Activated CD8-positive, alpha-beta T cell treated with anti-CD3 and anti-CD28 coated beads, Interleukin-2, amount 10 ng/mL, durations not matched to agents 7 days and 5 days (primary cell): Measurements from ENCODE around the gene CASP9. TPM values are rescaled to one million over a fixed set of nuclear protein-coding genes. Genes with fewer than 3 reads are reported as not detected.

Experiments used
- ATAC-seq: fragments of 150-1000 bp; cut with Tn5 transposase; one replicate; pipeline ENCODE4 v1.10.0; 2021; ENCODE audit warnings: moderate library complexity
- CTCF ChIA-PET: fragments of 350-600 bp; sonication (Branson Sonifier 250); formaldehyde crosslinking; loops from one replicate; lab custom pipeline; 2021; ENCODE audit warnings: antibody characterized with exemption; lab: Charles Lee
- POLR2A ChIA-PET: fragments of 350-600 bp; sonication (Branson Sonifier 250); formaldehyde crosslinking; loops from one replicate; lab custom pipeline; 2021; ENCODE audit warnings: antibody characterized with exemption; lab: Charles Lee
- DNase-seq: peaks from one replicate; pipeline ENCODE4 v3.0.0-alpha.2; 2020
- H3K27ac Mint-ChIP-seq: one replicate; pipeline ENCODE4 v1.8.0; 2021; ENCODE audit warnings: mild to moderate bottlenecking, mixed read lengths
- H3K27me3 Mint-ChIP-seq: one replicate; pipeline ENCODE4 v1.8.0; 2021; ENCODE audit warnings: low read depth, mixed read lengths
- H3K36me3 Mint-ChIP-seq: one replicate; pipeline ENCODE4 v1.8.0; 2021; ENCODE audit warnings: low read depth, mixed read lengths
- H3K4me1 Mint-ChIP-seq: one replicate; pipeline ENCODE4 v1.8.0; 2021; ENCODE audit warnings: low read depth, mixed read lengths
- H3K4me3 Mint-ChIP-seq: one replicate; pipeline ENCODE4 v1.8.0; 2021; ENCODE audit warnings: mild to moderate bottlenecking, mixed read lengths
- H3K9me3 Mint-ChIP-seq: one replicate; pipeline ENCODE4 v1.8.0; 2022; ENCODE audit warnings: mixed read lengths; ENCODE audit not compliant: insufficient read depth
- total RNA-seq, 2 experiments: library from RNA; stranded (reverse); gene quantifications; one replicate each; pipeline ENCODE4 v1.2.3, GENCODE V29; 2021

Gene CASP9
- total RNA-seq, 2 experiments from 2014 or later: 10.3 to 10.7 TPM

GRCh38 chr1:15449567-15449966 lies 74.4 kb downstream of the CASP9 start:
- no peak for DNase-seq
- POLR2A ChIA-PET: no interaction called here
- CTCF ChIA-PET: no interaction called here
- H3K27ac Mint-ChIP-seq: no peak overlapping the region
- peaks cover 12% of the 10 kb centered on the region for H3K4me1 Mint-ChIP-seq
- no peaks in the 10 kb centered on the region for H3K36me3 Mint-ChIP-seq
- ATAC-seq: no peak
- no peak overlapping the region for H3K4me3 Mint-ChIP-seq
- H3K27me3 Mint-ChIP-seq: peaks cover 5% of the 10 kb centered on the region
- H3K9me3 Mint-ChIP-seq: no peaks in the 10 kb centered on the region

GRCh38 chr1:15448877-15449462 lies 75.0 kb downstream of the CASP9 start:
- peaks cover 12% of the 10 kb centered on the region for H3K4me1 Mint-ChIP-seq
- ChIA-PET POLR2A (no interaction called here), CTCF (no interaction called here)
- H3K27ac Mint-ChIP-seq: no peak overlapping the region
- H3K27me3 Mint-ChIP-seq: peaks cover 5% of the 10 kb centered on the region
- no peaks in the 10 kb centered on the region for H3K36me3 Mint-ChIP-seq
- H3K9me3 Mint-ChIP-seq: no peaks in the 10 kb centered on the region
- DNase-seq (no peak), ATAC-seq (no peak)
- H3K4me3 Mint-ChIP-seq: no peak overlapping the region

DNA sequence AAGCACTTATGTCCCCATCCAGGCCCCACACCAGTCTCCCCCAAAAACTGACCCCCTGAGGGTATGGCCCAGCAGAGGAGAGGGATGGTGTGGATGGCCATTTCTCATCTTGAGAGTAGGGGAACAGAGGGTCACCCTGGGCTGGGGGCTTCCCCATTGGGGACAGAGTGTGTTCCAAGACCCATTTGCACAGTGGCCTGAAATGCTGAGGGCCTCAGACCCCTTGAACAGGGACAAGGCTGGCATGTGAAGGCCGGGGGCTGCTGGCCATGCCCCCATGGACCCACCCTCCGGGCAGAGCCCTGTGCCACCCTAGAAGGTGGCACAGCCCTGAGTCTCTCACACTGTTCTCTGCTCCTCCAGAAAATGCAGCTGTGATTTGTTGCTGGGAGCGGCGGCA lies 77.8 kb downstream of the CASP9 start:
- Mint-ChIP-seq H3K9me3 (no peaks in the 10 kb centered on the region), H3K27me3 (peaks cover 5% of the 10 kb centered on the region), H3K27ac (no peak overlapping the region), H3K4me3 (no peak overlapping the region), H3K36me3 (no peaks in the 10 kb centered on the region), H3K4me1 (peaks cover 12% of the 10 kb centered on the region)
- POLR2A ChIA-PET: no interaction called here
- no peak for ATAC-seq
- no peak for DNase-seq
- CTCF ChIA-PET: no interaction called here

GRCh38 chr1:15445390-15446122 lies 78.5 kb downstream of the CASP9 start:
- H3K4me3 Mint-ChIP-seq: no peak overlapping the region
- CTCF ChIA-PET: no interaction called here
- H3K9me3 Mint-ChIP-seq: no peaks in the 10 kb centered on the region
- DNase-seq (no peak), ATAC-seq (no peak)
- H3K36me3 Mint-ChIP-seq: no peaks in the 10 kb centered on the region
- POLR2A ChIA-PET: no interaction called here
- H3K27me3 Mint-ChIP-seq: peaks cover 5% of the 10 kb centered on the region
- H3K4me1 Mint-ChIP-seq: peaks cover 12% of the 10 kb centered on the region
- no peak overlapping the region for H3K27ac Mint-ChIP-seq

- Mint-ChIP-seq H3K4me1 (peaks cover 12% of the 10 kb centered on the region), H3K36me3 (no peaks in the 10 kb centered on the region), H3K27ac (no peak overlapping the region), H3K27me3 (peaks cover 5% of the 10 kb centered on the region), H3K9me3 (no peaks in the 10 kb centered on the region), H3K4me3 (no peak overlapping the region)
- DNase-seq (no peak), ATAC-seq (no peak)
- CTCF ChIA-PET: interaction anchor here (2.2 kb wide), 1 partner anchor 122 kb away, joined by 6 read pairs; no protein-coding TSS in a partner anchor
- POLR2A ChIA-PET: no interaction called here
Observed at GRCh38 chr1:15444468-15445389, 79.3 kb downstream of the CASP9 start.

- peaks cover 12% of the 10 kb centered on the region for H3K4me1 Mint-ChIP-seq
- no peaks in the 10 kb centered on the region for H3K36me3 Mint-ChIP-seq
- H3K27ac Mint-ChIP-seq: no peak overlapping the region
- POLR2A ChIA-PET: no interaction called here
- ATAC-seq (no peak), DNase-seq (no peak)
- H3K9me3 Mint-ChIP-seq: no peaks in the 10 kb centered on the region
- no peak overlapping the region for H3K4me3 Mint-ChIP-seq
- H3K27me3 Mint-ChIP-seq: peaks cover 5% of the 10 kb centered on the region
- CTCF ChIA-PET: interaction anchor here (2.2 kb wide), 1 partner anchor 120 kb away, joined by 6 read pairs; no protein-coding TSS in a partner anchor
Observed at GRCh38 chr1:15443281-15443680, 80.7 kb downstream of the CASP9 start.

- DNase-seq (no peak), ATAC-seq (no peak)
- H3K4me1 Mint-ChIP-seq: peaks cover 12% of the 10 kb centered on the region
- H3K27ac Mint-ChIP-seq: no peak overlapping the region
- no peaks in the 10 kb centered on the region for H3K9me3 Mint-ChIP-seq
- CTCF ChIA-PET: interaction anchor here (2.2 kb wide), 1 partner anchor 120 kb away, joined by 6 read pairs; no protein-coding TSS in a partner anchor
- peaks cover 5% of the 10 kb centered on the region for H3K27me3 Mint-ChIP-seq
- no peaks in the 10 kb centered on the region for H3K36me3 Mint-ChIP-seq
- no peak overlapping the region for H3K4me3 Mint-ChIP-seq
- POLR2A ChIA-PET: no interaction called here
Observed at GRCh38 chr1:15442759-15443158, 81.3 kb downstream of the CASP9 start.

- peaks cover 5% of the 10 kb centered on the region for H3K27me3 Mint-ChIP-seq
- H3K4me3 Mint-ChIP-seq: no peak overlapping the region
Observed at GRCh38 chr1:15442119-15442518, 81.9 kb downstream of the CASP9 start.

More at GRCh38 chr1:15442119-15442518, 81.9 kb downstream of the CASP9 start:
- ChIA-PET POLR2A (no interaction called here), CTCF (interaction anchor here (1.5 kb wide), 1 partner anchor 10 kb away, joined by 6 read pairs; no protein-coding TSS in a partner anchor)
- H3K9me3 Mint-ChIP-seq: no peaks in the 10 kb centered on the region
- H3K4me1 Mint-ChIP-seq: peaks cover 12% of the 10 kb centered on the region
- ATAC-seq (no peak), DNase-seq (no peak)
- no peak overlapping the region for H3K27ac Mint-ChIP-seq
- H3K36me3 Mint-ChIP-seq: no peaks in the 10 kb centered on the region

Other genes starting within 250 kb of the CASP9 start
- gene EFHD2, start 114.3 kb downstream of the CASP9 start, total RNA-seq: 10 to 100 TPM; 71.0 to 71.8 TPM
- not detected for gene CTRC, start 85.8 kb downstream of the CASP9 start, total RNA-seq
- gene CELA2A, start 67.5 kb downstream of the CASP9 start, total RNA-seq: not detected
- gene CELA2B, start 48.1 kb downstream of the CASP9 start, total RNA-seq: not detected
- gene DNAJC16, start 2.6 kb upstream of the CASP9 start, total RNA-seq: 10 to 100 TPM; 13.4 to 15.6 TPM
- gene AGMAT, start 60.8 kb upstream of the CASP9 start, total RNA-seq: 10 to 100 TPM; 10.3 to 10.4 TPM
- 10 to 100 TPM; 28.8 to 31.1 TPM for gene DDI2, start 93.2 kb upstream of the CASP9 start, total RNA-seq
- gene PLEKHM2, start 160.1 kb upstream of the CASP9 start, total RNA-seq: 10 to 100 TPM; 51.0 to 52.6 TPM
- 1 to 10 TPM; 1.6 TPM for gene SLC25A34, start 212.0 kb upstream of the CASP9 start, total RNA-seq
- gene TMEM82, start 218.3 kb upstream of the CASP9 start, total RNA-seq: not detected
- not detected for gene FBLIM1, start 234.6 kb upstream of the CASP9 start, total RNA-seq